ENCODE measurements around the gene IGLON5.

The IGLON5 gene

DNA sequence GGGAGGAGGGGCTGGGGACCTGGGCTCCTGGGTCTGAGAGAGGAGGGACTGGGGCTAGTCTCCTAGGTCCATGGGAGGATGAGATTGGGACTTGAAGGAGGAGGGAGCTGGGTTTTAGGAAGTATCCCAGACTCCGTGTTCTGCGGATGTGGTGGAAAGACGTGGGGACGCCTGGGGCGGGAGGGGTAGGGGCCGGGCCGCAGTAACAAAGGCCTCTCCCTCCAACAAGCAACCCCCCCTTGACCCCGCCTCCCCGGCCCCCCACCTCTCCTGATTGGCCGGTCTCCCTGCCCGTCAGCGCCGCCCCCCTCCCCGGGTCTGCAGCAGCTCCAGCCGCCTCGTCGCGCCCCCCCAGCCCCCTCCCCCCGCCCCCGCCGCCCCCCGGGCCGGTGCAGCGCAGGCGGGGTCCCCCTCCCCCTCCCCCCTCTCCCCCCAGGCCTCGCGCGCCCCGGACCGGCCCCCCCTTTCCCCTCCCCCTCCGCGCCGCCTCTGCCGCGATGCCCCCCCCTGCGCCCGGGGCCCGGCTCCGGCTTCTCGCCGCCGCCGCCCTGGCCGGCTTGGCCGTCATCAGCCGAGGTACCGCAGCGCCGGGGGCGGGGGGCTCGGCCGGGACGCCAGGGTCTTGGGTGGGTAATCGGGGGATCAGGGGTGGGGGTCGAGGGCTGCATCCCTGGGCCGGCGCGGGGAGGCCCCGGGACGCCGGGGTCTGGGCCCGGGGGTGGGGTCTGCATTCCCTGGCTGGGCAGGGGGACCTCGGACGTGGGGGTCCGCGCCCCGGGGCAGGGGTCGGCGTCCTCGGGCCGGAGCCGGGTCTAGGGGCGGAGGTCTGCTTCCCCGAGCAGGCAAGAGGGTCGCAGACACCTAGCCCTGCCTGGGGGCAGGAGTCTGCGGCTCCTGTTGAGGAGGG is at the start of gene IGLON5:
TSS of gene IGLON5 (plus strand) at position 294 of the 907 bp plus-strand sequence. CDS start at position 498, 204 bp downstream.
- DNase-seq (ENCODE audit: low read depth), result no peak

DNA sequence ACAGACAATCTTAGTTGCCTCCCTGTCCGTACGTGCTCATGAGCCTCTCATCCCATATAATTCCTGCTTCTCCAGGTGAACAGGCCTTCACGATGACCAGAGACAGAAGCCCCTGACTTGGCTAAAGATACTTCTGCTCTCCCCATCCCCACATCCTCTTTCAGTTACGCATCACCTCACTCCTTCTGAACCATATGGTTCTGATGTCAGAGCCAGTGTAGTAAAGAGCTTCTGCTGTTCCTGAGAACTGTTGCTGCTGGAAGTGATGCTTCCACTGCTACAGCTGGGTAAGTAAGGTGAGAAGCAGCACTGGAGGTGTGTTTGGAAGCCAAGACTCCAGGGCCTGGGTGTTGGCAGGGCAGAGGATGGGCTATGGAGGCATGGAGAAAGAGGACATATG is 47.6 kb upstream of the IGLON5 start:
- DNase-seq (ENCODE audit: low read depth), result no peak

- no peak for DNase-seq (ENCODE audit: low read depth)
Measured at GRCh38 chr19:51271067-51271466, 40.4 kb upstream of the IGLON5 start.

DNA sequence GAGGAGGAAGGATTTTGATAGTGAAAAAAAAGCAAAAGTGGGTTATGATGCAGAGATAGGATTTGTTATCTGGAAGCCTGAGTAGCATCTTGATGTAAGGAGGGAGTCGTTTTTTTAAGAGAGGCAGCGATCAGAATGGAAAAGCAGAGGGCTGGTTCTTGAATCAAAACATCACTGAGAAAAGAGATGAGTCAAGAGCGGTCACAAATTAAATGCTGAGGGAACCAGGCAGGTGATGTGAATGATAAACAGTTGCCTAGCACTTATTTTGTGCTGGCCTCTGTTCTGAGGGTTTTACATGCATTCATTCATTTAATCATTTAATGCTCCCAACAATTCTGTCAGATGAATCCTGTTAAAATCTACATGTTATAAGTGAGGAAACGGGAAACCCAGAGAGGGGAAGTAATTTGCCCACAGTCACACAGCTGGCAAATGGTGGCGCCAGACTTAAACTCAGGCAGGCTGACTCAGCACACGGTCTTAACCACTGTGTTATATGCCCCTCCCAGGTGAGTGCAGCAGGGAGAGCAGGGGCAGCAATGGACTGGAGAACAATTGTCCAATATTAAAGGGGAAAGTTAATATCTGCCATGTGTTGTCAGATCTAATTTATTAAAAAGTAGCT is 39.1 kb upstream of the IGLON5 start:
- no peak for DNase-seq (ENCODE audit: low read depth)

DNA sequence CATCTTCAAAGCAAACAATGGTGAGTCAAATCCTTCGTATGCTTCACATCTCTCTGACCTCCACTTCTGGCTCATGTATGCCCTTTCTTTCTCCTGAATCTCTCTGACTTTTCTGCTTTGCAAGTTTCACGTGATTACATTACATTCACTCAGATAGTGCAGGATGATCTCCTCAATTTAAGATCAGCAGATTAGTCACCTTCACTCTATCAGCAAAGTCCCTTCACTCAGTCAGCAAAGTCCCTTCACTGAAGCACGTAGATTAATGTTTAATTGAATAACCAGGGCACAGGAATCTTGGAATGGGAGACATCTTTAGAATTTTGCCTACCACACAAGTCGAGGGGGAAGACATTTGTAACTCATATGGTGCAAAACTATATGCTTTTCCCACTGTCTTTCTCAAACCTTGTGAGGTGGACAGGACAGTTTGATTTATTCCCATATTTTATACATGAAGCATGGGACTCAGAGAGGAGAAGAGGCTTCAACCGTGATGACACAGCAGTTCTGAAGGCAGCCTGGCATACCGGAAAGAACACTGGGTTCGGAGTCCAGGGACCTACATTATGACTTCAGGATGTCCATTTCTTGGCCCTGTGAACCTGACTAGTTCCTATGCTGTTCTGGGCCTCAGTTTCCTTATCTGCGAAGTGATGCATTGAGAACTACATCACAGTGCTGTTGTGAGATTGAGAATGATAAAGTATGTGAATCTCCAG is 37.2 kb upstream of the IGLON5 start:
- no peak for DNase-seq (ENCODE audit: low read depth)

DNA sequence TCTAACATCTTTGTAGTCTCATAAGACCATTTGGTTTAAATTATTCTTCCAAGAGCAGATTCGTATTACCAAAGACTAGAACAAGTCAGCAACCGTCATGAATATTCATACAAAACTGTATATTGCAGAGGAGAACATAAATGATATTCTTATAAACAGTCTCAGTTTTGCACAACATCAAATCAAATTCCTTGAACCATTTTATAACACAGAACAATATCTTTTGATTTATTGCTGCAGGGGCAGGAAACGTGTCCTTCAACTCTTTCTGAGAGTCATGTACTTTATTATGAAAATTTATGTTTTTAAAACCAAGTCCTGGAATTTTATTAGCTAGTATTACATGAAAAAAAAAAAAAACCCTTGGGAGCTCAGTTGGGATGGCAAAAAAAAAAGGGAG is 34.3 kb upstream of the IGLON5 start:
- DNase-seq (ENCODE audit: low read depth), result no peak

- DNase-seq (ENCODE audit: low read depth), result no peak
Measured at GRCh38 chr19:51282335-51282734, 29.1 kb upstream of the IGLON5 start.

- no peak for DNase-seq (ENCODE audit: low read depth)
Measured at GRCh38 chr19:51285682-51286081, 25.8 kb upstream of the IGLON5 start.

DNA sequence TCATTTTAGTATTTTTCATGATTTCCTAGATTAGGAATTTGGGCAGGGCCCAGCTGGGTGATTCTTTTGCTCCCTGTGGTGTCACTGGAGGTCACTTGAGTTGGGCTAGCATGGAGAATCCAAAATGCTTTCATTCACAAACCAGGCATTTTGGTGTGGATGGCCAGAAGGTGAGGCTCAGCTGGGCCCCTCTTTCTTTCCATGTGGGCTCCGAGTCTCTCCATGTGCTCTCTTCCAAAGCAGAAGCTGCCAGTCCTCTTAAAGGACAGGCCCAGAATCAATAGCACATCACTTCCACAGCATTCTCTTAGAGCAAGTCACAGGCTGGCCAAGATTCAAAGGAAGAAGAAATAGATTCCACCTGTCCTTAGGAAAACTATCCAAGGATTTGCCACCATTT is 21.8 kb upstream of the IGLON5 start:
- DNase-seq (ENCODE audit: low read depth), result no peak

DNA sequence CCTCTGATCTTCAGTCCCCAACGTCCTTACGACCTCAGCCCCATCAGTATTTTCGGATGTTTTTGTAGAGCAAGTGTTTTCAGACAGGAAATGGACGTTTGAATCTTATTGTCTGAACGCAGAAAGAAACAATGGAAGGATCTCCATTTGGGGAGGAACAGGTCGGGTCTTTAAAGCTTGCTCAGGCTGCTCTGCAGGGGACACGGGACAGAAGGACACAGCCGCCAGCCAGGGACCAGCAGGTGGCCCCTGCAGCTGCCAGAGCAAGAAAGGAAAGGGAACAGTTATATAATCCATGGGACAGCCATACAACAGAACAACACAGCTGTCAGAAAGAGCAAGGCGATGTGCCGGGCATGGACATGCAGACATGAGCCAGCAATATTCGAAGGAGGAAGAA is 18.5 kb upstream of the IGLON5 start:
- DNase-seq (ENCODE audit: low read depth), result no peak

GRCh38 chr19:51293571-51294210 is 17.8 kb upstream of the IGLON5 start:
- no peak for DNase-seq (ENCODE audit: low read depth)

- DNase-seq (ENCODE audit: low read depth), result no peak
Measured at GRCh38 chr19:51294211-51294976, 17.1 kb upstream of the IGLON5 start.

- no peak for DNase-seq (ENCODE audit: low read depth)
Measured at GRCh38 chr19:51294977-51295375, 16.5 kb upstream of the IGLON5 start.

GRCh38 chr19:51295382-51296126 is 15.9 kb upstream of the IGLON5 start:
- DNase-seq (ENCODE audit: low read depth), result no peak

DNA sequence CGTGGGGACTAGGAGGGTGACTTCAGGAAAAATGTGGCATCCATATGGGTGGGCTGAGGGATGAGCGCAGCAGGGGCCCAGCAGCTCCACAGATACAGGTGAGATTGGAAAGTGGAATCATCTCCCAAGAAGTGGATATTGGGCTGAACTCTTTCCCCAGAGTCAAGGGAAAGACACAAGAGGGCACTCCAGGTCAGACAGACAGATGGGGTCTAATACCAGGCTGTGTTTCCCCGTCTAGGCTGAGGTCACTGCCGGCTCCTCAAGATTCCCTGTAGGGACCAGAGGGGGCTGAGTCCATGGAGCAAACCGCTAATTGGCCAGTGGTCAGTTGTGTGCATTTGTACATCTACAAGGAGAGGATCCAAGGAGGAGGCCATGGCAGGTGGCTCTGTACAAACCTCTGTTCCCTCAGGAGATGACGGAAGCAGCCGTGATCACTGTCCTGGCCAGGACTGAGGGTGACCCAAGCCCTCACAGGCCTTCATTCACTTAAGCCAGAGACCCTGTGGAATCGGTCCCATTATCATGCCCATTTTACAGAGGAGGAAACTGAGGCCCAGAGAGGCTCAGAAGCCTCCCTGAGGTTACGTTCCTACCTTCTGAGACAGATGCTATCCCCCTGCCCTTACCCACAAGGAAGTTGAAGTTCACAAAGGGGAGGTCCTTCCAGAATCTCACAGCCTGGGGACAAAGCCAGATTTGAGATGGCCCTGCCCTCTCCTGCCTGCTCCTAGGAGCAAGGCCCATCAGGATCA is 14.9 kb upstream of the IGLON5 start:
- no peak for DNase-seq (ENCODE audit: low read depth)

DNA sequence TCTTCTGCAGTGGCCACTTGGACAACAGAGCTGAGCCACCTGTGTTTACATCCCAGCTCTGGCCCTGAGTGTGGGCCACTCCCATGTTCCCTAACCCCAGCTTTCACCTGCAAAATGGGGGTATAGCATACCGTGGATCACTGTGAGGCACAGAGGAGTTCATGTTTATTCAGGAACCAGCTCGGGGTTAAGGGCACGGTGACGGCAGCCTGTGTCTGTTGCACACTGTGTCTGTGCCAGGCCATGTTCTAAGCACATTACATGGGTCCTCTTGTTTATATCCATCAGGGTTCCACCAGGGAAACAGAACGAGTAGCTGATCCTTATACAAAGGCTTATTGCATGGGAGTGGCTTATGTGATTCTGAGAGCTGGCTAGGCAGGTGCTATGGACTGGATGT is 14.0 kb upstream of the IGLON5 start:
- DNase-seq (ENCODE audit: low read depth), result no peak

- DNase-seq (ENCODE audit: low read depth), result no peak
Measured at GRCh38 chr19:51301266-51301665, 10.2 kb upstream of the IGLON5 start.

GRCh38 chr19:51305479-51305878 is 6.0 kb upstream of the IGLON5 start:
- no peak for DNase-seq (ENCODE audit: low read depth)

GRCh38 chr19:51316688-51317087 is 5.2 kb downstream of the IGLON5 start:
- DNase-seq (ENCODE audit: low read depth), result no peak

GRCh38 chr19:51317376-51317775 is 5.9 kb downstream of the IGLON5 start:
- no peak for DNase-seq (ENCODE audit: low read depth)

Data from stimulated activated CD8-positive, alpha-beta memory T cell treated with anti-CD3 and anti-CD28 coated beads, Interleukin-12 subunit alpha, Interleukin-12 subunit beta, amount 100 ng/mL, for 4 hours (primary cell).